Embryonic facial prominence (tissue), 1 donor: ENCODE results near the gene MRPL9.

Experiments
- DNase-seq: peaks from one replicate; pipeline ENCODE4 v3.0.0-alpha.2; 2016; ENCODE audit errors: extremely low spot score

The MRPL9 gene

GRCh38 chr1:151711044-151711800, 52.1 kb downstream of the MRPL9 start:
- DNase-seq: no peak

GRCh38 chr1:151710187-151710840, 53.0 kb downstream of the MRPL9 start:
- no peak for DNase-seq
